Neural cell (in vitro differentiated cells): ENCODE measurements around the gene EPN1. TPM values are rescaled to one million over a fixed set of nuclear protein-coding genes. Genes with fewer than 3 reads are reported as not detected.

Experiments
- H2AFZ ChIP-seq: fragments of 200-600, 300-800 bp; sonication (generic), shearing (Covaris generic); 2 replicates; pipeline ENCODE4 v1.6.0; 2014; ENCODE audit warnings: low read depth, mild to moderate bottlenecking, antibody characterized with exemption, low read length, moderate library complexity
- H3F3A ChIP-seq: fragments of 200-600 bp; shearing (Covaris generic); 2 replicates; pipeline ENCODE4 v1.6.1; 2016; ENCODE audit warnings: mild to moderate bottlenecking, moderate library complexity, mixed read lengths, antibody characterized with exemption, low read length; ENCODE audit not compliant: insufficient read depth, poor library complexity, severe bottlenecking
- H3K27ac ChIP-seq: fragments of 200-600, 300-800 bp; sonication (generic), shearing (Covaris generic); 2 replicates; pipeline ENCODE4 v1.5.1; 2014; ENCODE audit warnings: mild to moderate bottlenecking, low read length, moderate library complexity
- H3K27me3 ChIP-seq: fragments of 300-800, 200-600 bp; sonication (generic), shearing (Covaris generic); 2 replicates; pipeline ENCODE4 v1.6.0; 2014; ENCODE audit warnings: mild to moderate bottlenecking, low read depth, low read length, moderate library complexity; ENCODE audit not compliant: insufficient read depth
- H3K36me3 ChIP-seq: fragments of 300-800, 200-600 bp; sonication (generic), shearing (Covaris generic); 2 replicates; pipeline ENCODE4 v1.5.1; 2014; ENCODE audit warnings: mild to moderate bottlenecking, antibody characterized with exemption, low read length, moderate library complexity; ENCODE audit not compliant: insufficient read depth
- H3K4me2 ChIP-seq: fragments of 300-800, 200-600 bp; sonication (generic), shearing (Covaris generic); 2 replicates; pipeline ENCODE4 v1.6.0; 2014; ENCODE audit warnings: mild to moderate bottlenecking, low read length
- H3K4me3 ChIP-seq: fragments of 300-800, 200-600 bp; sonication (generic), shearing (Covaris generic); 2 replicates; pipeline ENCODE4 v1.5.1; 2014; ENCODE audit warnings: mild to moderate bottlenecking, low read length, moderate library complexity
- H3K79me2 ChIP-seq: fragments of 200-600 bp; shearing (Covaris generic); replicated peaks from 2 replicates; pipeline ENCODE4 v1.6.0; 2014; ENCODE audit warnings: mild to moderate bottlenecking, low read length, moderate library complexity; ENCODE audit not compliant: insufficient read depth
- H3K9ac ChIP-seq: fragments of 300-800, 200-600 bp; sonication (generic), shearing (Covaris generic); 2 replicates; pipeline ENCODE4 v1.6.1; 2016; ENCODE audit warnings: mild to moderate bottlenecking, low read length, mixed read lengths
- H3K9me2 ChIP-seq: fragments of 200-600 bp; shearing (Covaris generic); 2 replicates; pipeline ENCODE4 v1.6.1; 2016; ENCODE audit warnings: mild to moderate bottlenecking, low read length, mixed read lengths; ENCODE audit not compliant: insufficient read depth
- H3K9me3 ChIP-seq: fragments of 200-600, 300-800 bp; sonication (generic), shearing (Covaris generic); 2 replicates; pipeline ENCODE4 v1.6.1; 2016; ENCODE audit warnings: mild to moderate bottlenecking, mixed run types, low read length, moderate library complexity, mixed read lengths
- H4K20me1 ChIP-seq: fragments of 200-600 bp; shearing (Covaris generic); 2 replicates; pipeline ENCODE4 v1.6.1; 2016; ENCODE audit warnings: mild to moderate bottlenecking, mixed run types; ENCODE audit not compliant: insufficient read depth
- CTCF ChIP-seq: fragments of 450-650 bp; IDR thresholded peaks from 2 replicates; pipeline ENCODE4 v1.5.1; 2014; ENCODE audit warnings: antibody characterized with exemption, mild to moderate bottlenecking, moderate library complexity; ENCODE audit not compliant: poor library complexity, severe bottlenecking
- EP300 ChIP-seq: fragments of 450-650 bp; conservative IDR thresholded peaks from 2 replicates; pipeline ENCODE4 v1.6.1; 2014; ENCODE audit warnings: antibody characterized with exemption, mild to moderate bottlenecking, moderate library complexity; ENCODE audit not compliant: poor library complexity, severe bottlenecking
- EZH2 ChIP-seq: fragments of 200-600, 300-800 bp; shearing (Covaris generic), sonication (generic); IDR thresholded peaks from 2 replicates; pipeline ENCODE4 v1.6.1; 2014; ENCODE audit warnings: antibody characterized with exemption, low read length, borderline replicate concordance, mild to moderate bottlenecking; ENCODE audit not compliant: insufficient read depth, poor library complexity, severe bottlenecking
- MXI1 ChIP-seq: fragments of 450-650 bp; conservative IDR thresholded peaks from 2 replicates; pipeline ENCODE4 v1.6.1; 2014; ENCODE audit warnings: antibody characterized with exemption, mild to moderate bottlenecking; ENCODE audit not compliant: poor library complexity, severe bottlenecking
- POLR2AphosphoS5 ChIP-seq: IDR thresholded peaks from 2 replicates; pipeline ENCODE4 v1.6.1; 2012
- RAD21 ChIP-seq: fragments of 450-650 bp; conservative IDR thresholded peaks from 2 replicates; pipeline ENCODE4 v1.6.1; 2014; ENCODE audit warnings: antibody characterized with exemption, mild to moderate bottlenecking, moderate library complexity
- REST ChIP-seq: IDR thresholded peaks from 2 replicates; pipeline ENCODE4 v1.6.1; 2012; ENCODE audit warnings: borderline replicate concordance
- SMC3 ChIP-seq: fragments of 450-650 bp; conservative IDR thresholded peaks from 2 replicates; pipeline ENCODE4 v1.6.1; 2014; ENCODE audit warnings: antibody characterized with exemption, mild to moderate bottlenecking, moderate library complexity; ENCODE audit not compliant: poor library complexity
- TAF1 ChIP-seq: IDR thresholded peaks from 2 replicates; pipeline ENCODE4 v1.6.1; 2012; ENCODE audit warnings: low read depth
- polyA plus RNA-seq: library from polyadenylated mRNA; depleted of rRNA; stranded (reverse); fragments of >200 nt; gene quantifications from 2 replicates; pipeline ENCODE4 v1.2.3, GENCODE V29; 2014

EPN1 gene
- polyA plus RNA-seq, 1 donor from 2014 or later = 21.0 TPM

GRCh38 chr19:55679343-55680257, 4.6 kb downstream of the EPN1 start:
- Histone ChIP-seq H3K27ac (no peak overlapping the region), H3K79me2 (peaks cover 52% of the 10 kb centered on the region), H3K9me2 (no peaks in the 10 kb centered on the region), H3K4me2 (no peak overlapping the region), H3K4me3 (no peak overlapping the region), H3K27me3 (no peaks in the 10 kb centered on the region), H3K36me3 (peaks cover 8% of the 10 kb centered on the region), H3F3A (no peaks in the 10 kb centered on the region), H3K9me3 (no peaks in the 10 kb centered on the region), H4K20me1 (no peaks in the 10 kb centered on the region), H3K9ac (no peak overlapping the region), H2AFZ (no peak overlapping the region)
- TF ChIP-seq TAF1 (no peak), CTCF (no peak), SMC3 (no peak), MXI1 (no peak), REST (no peak), POLR2AphosphoS5 (no peak), RAD21 (no peak), EP300 (no peak), EZH2 (no peak)

- H3K27me3 ChIP-seq = no peaks in the 10 kb centered on the region
- no peak overlapping the region for H3K27ac ChIP-seq
- H3K4me2 ChIP-seq = no peak overlapping the region
- no peak overlapping the region for H3K9ac ChIP-seq
- H3K36me3 ChIP-seq = peaks cover 8% of the 10 kb centered on the region
- no peaks in the 10 kb centered on the region for H3K9me2 ChIP-seq
- no peak for TF ChIP-seq SMC3
- no peak for TF ChIP-seq POLR2AphosphoS5
- H3F3A ChIP-seq = no peaks in the 10 kb centered on the region
- no peak overlapping the region for H2AFZ ChIP-seq
- H3K4me3 ChIP-seq = no peak overlapping the region
- no peaks in the 10 kb centered on the region for H3K9me3 ChIP-seq
- no peaks in the 10 kb centered on the region for H4K20me1 ChIP-seq
- H3K79me2 ChIP-seq = peaks cover 49% of the 10 kb centered on the region
Measured at GRCh38 chr19:55680339-55681130, 5.5 kb downstream of the EPN1 start.
